GM21447 (cell line): Measurements from ENCODE around the gene ACSS1.

Experiments
- ATAC-seq: cut with Tn5 transposase; IDR thresholded peaks from one replicate; pipeline ENCODE4 v1.9.1; 2021; ENCODE audit not compliant: unreplicated experiment

ACSS1 gene

DNA sequence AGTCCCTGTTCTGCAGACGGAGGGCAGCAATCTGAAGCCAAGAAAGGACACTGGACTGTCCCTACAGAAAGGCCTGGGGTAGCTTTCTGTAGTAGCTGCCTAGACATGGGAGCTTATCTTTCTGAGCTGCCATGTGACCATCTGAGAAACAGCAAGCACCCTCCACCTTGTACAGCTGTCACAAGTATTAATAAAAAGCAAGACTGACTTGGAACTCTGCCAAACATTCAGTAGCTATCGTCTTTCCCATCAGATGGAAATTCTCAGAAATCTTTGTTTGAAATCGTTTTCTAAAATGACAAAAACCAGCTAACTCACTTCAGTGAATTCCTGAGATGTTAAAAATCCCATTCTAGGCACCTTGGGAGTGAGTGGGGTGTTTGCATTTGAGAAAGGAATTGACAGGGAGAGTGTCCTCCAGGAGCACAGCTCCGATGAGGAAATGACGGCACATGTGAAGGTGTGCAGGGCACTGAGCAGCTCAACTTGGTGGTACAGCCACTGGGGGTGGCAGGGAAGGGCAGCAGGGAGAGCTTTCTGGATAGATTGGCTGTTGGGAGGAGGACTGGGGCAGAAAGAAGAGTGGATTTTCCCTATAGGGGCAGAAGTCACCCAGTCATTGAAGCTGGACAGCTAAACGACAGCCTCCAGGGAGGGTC lies 24.5 kb downstream of the ACSS1 start:
- no peak for ATAC-seq

DNA sequence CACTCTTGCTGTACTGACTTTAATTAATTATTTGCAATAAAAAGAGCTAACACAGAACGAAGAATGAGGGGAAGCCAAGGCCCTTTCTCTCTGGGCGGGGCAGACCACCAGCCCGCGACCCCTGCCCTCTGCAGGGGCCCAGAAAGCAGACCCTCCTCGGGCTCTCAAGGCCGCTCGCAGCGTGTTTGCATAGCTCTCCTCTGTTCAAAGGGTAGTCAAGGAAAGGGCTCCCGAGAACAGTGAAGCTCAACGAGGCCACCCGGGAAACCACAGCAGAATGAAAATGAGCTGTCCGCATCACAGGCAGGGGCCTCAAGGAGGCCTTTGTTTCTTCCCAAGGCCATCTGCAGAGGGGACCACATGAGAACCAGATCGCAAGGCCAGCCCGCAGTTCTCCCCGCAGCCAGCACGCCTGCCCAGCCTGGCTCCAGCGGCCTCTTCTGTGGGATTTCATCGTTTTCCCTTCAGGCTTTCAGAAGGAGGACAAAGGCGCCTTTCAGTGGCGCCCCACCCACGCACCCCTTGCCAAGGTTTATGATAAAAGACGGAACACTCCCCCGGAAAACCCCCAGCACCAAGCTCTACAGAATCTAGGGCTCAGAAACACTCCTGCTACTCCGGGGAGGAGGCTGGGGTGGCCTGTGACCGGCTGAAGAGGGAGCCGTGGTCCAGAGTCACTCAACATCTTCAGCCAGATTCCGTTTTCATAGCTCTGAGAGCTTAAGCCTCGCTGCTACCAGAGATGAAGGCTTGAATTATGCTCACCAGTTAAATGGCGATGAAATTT lies 25.3 kb downstream of the ACSS1 start:
- no peak for ATAC-seq

DNA sequence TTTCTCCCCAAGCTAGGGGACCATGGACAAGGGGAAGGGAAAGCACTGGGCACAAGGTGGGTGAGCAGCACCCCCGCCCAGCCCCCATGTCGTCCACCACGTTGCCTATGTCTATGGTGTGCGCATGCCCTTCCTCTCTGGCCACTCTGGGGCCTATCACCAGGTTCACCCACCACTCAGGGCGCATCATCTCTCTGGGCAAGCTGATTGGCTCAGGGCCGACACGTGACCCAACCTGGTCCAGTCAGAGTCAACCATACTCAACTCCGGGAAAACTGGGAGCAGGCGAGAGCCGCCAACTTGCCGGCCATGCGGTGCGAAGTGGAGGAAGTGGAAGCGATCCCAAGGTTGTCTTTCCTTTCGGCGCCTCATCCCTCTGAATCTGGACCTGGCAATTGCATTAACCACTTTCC lies 25.9 kb downstream of the ACSS1 start:
- ATAC-seq: no peak

DNA sequence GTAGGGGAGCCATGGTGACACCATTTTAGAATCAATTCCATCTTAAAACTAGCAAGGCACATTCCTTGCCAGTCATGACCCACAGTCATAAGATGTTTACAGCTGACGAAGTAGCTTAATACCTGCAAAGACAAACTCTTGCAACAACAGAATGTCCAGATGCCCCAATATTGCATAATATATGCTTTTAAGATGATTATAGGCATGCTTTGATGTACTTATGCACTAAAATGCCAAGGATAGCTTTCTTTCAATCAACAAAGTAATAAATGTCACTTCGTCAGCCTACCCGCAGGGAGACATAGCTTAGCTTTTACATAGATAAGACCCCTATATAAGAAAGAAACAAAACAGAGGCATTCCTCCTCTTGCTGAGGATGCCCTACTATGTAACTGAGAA lies 26.7 kb downstream of the ACSS1 start:
- ATAC-seq: no peak

DNA sequence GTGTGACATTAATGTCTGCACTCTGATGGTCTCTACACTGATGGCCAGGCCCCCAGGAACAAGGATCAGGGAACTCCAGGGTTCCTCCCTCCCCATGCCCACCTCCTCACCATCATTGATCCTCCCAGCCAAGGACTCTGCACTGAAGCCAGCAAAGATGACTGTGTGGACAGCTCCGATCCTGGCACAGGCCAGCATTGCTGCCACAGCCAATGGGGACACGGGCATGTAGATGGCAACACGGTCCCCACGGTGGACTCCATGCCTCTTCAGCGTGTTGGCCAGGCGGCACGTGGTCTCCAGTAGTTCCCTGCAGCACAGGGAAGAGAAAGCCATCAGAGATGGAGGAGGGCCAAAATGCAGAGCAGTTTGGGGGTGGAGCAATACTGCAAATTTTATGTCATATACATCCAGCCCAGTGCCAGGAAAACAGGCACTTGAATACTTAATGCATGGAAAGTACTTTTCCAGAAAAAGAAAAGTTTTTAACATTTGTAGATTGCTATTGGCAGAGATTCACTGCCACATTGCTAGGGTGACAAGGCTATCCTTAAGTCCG lies 27.2 kb downstream of the ACSS1 start:
- ATAC-seq: no peak

DNA sequence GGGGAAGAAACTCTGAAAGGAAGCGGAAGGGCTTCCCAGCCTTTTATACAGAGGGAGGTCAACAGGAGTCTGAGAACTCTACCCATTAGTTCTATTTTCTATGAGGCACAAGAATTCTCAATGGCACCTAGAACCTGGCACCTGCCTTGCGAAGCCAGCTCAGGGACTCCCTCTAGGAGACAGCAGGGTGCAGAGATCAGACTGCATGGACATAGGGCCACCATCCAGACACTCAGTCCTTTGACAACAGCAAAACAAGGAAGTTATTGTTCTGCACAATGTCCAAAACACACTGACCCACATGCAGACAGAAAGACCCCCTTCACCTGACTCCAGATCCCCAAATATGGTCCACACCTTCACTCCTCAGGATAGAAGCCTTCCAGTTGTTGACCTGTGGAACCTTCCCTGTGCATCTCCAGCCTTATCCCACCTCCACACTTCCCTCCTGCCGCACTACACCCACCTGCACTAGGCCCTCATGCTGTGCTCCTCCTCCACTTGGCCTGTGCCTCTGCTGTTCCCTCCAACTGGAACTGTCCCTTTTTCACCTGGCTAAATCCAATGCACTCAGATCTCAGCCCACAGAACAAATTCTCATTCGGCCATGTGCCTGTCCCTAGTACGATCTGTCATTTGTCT lies 27.8 kb downstream of the ACSS1 start:
- no peak for ATAC-seq

DNA sequence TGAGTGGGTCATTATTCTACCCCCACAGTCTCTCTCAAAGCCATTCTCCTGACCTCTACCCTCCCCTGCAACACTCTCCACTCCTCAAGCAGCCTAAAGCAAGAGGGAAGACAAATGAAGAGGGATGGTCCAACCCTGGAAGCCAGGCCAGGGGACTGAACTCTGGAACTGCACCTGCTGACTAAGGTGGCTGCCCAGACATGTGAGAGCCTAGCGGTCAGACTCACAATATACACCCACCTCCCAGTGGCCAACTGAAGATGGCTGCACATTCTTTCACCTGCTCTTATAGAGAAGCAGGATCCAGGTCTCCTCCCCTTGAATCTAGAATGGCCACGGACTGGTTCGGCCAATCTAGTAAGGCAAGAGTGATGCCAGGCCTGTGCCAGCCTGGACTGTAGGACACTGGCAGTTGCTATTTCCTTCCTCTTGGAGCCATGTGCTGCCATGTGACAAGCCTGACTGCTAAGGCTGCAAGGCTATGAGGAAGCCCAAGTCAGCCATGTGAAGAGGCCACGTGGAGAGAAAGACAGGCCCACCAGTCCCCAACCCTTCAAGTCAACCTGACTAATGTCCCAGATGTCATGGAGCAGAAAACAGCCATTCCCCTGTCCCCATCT lies 31.8 kb downstream of the ACSS1 start:
- ATAC-seq: no peak

DNA sequence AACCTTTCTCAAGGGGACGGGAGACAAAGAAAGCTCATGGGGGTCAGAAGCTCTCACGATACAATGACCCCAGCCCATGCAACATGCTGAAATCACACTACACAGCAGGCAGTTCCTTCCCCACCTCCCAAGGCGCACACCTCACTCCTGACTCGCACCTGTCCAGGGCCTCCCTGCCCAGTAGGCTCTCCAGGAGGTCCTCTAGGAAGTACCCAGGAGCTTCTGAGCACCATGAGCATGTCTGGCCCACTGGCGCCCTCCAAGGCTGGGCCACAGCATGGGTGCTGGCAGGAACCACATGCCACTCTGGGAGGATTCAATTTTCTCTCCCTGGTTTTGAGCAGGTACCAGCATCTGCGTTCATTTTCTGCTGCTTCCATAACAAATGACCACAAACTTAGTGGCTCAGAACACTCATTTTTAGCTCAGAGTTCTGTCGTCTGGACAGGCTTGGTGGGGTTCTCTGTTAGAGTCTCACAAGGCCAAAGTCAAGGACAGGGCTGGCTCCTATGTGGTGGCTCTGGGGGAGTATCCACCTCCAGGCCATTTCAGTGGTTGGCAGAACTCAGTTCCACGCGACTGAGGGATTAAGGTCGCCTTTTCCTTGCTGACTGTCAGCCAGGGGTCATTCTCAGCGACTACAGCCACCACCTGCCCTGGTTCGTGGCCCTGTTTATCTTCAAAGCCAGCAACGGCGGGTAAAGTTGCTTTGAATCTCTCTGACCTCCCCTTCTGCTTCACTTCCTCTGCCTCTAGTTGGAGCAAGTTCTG lies 32.7 kb downstream of the ACSS1 start:
- ATAC-seq: no peak

DNA sequence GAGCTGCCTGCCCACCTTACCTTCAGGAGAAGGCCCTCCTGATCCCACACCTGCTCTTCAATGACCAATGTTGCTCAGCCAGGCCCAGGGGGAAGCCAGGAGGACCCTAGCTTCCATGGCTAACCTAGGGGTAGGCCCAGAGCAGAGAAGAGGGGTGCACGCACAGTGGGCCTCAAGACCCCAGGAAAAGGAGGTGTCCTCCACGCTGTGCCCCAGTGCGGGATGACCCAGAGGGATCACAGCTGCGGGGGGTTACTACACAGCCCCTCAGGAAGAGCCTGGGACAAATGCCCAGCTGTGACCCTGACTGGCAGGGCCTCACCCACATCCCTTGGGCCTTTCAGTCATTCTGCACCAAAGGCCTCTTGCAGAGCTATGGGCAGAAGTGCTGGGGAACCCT lies 33.8 kb downstream of the ACSS1 start:
- no peak for ATAC-seq

DNA sequence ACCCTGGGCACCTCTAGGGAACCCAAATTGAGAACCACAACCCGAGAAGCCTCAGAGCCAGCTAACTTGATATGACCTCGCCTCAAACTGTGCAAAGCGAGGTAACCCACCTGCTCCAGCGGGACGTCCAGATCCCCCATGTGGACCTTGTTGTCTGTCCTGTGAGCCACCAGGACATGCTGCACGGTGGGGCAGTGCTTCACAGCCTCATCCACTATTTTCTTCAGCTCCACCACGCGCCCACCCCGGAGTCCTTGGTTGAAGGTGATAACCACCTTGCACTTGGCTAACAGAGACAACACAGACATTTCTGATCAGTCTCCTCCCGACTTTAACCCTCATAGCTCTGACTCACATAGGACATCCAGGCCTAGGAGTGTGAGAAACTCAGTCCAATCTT lies 34.6 kb downstream of the ACSS1 start:
- no peak for ATAC-seq

DNA sequence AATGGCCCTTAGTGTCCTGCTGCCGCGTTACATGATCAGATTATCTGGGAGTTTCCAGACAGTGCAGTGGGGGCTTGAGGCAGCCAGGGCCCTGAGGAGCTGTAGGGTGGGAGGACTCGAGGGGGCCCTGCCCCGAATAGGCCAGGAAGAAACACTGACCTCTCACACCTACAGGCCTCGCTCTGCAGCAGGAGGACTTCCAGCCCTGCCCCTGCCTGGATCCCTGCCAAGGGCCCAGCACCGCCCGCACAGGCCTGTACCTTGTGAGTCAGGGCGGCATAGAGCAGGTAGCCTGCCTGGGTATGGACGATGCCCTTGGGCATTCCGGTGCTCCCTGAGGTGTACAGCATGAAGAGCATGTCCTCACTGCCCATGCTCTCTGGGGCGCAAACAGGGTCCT lies 35.3 kb downstream of the ACSS1 start:
- ATAC-seq: no peak

DNA sequence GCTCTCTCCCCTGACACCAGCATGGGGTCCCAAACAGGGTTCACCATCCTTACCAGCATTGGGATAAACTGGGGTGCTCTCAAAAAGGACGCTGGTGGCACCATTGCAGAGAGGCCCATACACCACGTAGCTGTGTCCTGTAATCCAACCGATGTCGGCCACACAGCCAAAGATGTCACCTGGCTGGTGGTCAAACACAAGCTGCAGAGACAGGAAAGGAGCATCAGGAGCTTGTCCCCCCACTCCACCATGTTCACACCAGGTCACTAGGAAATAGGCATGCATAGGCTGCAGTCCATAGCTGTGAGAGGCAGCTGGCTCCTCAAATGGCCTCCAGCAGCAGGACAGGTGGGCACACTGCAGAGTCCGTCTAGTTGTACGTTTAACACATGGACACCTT lies 36.6 kb downstream of the ACSS1 start:
- ATAC-seq: no peak

DNA sequence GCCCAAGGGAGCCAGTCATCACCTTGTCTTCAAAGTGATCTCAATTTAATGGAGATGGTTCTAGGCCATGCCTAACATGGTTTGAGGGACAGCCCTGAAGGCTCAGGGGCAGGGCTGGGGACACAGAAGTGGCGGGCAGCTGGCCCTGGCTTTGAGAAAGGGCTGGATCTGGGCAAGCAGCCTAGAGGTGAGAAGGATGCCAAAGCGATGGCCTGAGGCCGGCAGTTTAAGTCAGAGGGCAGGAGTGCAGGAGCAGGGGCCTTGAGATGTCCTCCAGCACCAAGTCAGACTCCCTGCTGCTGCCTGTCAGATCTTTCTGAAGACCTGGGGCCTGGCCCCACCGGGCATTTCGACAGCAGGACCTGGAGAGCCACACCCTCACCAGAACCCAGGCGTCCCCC lies 37.0 kb downstream of the ACSS1 start:
- ATAC-seq: no peak

DNA sequence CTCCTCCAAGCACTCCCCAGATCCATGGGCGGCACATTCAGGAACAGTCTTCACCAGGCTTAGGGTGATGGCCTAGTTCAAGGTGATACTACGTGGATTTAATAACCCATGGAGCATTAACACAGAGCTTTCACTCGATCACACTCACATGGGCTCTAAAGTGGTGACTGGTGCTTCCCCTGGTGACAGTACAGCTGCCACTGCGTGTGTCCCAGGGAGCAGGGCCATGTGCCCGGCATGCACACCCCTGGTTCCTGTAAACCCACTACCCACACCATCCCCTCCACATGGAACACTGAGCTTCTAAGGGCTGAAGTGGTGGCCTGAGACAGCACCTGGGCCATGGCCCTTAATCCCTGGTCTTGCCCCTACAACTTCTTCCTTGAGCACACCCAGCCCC lies 37.6 kb downstream of the ACSS1 start:
- ATAC-seq: no peak

DNA sequence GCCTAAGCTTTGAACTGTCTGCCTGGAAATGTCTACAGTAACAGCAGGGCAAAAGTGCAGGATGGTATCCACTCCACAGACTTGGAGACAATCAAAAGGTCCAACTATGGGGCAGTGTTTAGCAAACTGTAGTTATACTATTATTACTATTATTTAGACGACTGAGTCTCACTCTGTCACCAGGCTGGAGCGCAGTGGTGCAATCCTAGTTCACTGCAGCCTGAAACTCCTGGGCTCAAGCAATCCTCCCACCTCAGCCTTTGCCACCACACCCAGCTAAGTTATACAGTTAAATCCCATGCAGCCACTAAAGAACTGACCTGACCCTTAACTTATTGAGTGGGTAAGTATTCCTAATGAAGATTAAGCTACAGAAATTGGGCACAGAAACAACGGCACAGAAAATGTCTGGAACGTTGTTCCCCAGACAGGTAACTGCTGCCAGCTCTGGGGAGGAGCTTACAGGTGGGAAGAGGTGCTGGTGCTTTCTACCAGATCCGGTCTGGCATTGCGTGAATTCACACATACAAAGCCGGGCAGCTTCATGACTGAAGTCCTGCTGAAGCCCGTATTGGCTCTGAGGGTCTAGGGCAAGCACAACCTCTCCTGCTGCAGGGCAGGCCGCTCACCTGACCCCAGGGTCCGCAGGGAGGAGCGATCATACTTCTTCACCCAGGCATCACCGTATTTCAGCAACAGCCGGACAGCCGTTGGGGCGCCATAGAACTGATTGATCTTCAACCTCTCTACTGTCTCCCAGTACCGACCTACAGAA lies 38.4 kb downstream of the ACSS1 start:
- no peak for ATAC-seq

DNA sequence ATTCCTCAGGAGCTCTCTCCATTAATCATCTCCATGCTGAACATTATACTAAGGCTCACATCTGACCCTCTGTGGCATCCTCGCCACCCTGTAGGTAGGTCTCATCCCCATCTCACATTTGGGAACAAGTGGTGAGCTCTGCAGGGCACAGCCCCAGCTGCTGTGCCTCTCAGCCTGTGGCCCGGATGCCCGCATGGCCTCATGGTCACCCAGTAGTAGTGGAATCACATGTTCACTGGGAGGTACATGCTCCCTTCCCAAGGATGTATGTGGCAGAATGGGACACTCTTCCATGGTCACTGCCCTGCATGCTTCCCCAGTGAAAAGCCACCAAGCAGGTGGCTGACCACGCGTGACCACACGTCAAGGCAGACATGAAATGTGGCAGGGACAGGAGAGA lies 39.1 kb downstream of the ACSS1 start:
- ATAC-seq: no peak

DNA sequence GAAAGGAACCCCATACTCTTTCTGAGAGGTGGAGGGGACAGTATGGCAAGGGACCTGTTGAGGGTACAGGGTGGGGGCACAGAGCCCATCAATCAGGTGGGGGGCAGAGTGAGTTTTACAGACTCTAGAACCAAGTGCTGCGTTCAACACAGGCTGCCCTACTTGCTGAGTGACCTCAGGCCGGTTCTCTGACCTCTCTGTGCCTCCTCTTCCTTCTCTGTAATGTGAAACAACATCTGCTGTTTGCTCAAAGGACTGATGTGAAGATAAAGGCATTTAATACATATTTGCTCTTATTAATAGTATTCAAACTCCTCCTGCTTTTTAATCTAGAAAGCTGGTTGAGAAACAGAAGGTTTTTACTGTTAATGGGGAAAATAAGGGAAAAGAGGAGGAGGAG lies 39.5 kb downstream of the ACSS1 start:
- no peak for ATAC-seq

DNA sequence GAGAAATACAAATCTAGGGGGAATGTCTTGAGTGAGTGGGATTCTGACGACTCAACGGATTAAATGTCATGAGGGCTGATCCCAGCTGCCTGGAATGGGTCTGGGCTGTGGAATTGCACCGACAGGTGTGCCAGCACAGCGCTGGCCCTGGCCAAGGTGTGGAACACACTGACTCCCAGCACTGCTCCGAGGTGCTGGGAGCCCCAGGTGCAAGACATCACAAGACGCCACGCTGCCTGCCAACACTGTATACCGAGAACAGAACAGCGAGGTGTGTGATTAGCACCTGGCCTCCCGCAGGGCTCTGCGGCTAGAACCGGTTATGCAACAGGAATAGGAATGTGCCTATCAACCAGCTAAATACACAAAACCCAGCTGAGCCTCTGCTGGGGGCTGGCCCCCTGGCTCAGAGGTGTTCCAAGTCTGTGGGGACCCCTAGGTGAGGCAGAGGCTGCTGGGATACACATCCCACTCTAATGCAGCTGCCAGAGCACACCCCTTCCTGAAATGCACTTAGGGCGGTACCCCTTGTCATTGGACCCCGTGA lies 40.6 kb downstream of the ACSS1 start:
- no peak for ATAC-seq

DNA sequence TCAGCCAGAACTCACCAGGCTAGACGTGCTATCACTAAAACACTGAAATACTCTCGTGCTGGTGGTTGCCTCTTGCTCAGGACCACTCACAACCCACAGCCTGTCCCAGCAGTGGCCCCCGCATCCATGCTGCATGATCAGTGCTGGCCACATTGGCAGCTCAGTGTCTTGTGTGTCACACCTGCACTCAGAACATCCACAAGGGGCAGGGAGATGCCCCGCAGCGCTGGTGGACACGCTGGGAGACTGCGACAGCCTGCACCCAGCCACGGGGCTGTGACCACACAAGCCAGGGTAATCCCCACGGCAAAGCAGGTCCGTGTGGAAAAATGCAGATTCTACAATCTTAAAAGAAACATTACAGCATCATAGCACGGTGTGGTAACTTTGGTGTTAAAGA lies 41.5 kb downstream of the ACSS1 start:
- no peak for ATAC-seq

DNA sequence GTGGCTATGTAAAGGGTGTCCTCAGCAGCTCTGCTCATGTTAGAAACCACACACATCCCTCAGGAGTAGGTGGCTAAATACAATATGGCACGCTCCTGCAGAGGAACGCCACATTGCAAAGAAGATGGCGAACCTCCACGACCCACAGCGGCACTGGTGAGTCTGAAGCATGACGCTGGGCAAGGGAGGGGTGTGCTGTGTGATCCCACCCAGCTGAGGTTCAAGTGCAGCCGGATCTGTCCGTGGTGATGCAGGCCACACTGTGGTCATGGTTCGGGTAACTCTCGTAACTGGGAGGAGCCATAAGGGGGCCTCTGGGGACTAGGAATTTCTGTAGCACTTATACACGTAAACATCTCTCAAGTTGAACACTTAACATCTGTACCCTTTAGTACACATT lies 42.0 kb downstream of the ACSS1 start:
- no peak for ATAC-seq
